Hematopoietic multipotent progenitor cell treated with erythropoietin and hydrocortisone succinate and interleukin-3 and kit ligand, for 6 days (in vitro differentiated cells): Measurements from ENCODE around the gene CRYGB.
"Not testable (repeated sequence)": the region's sequence is repeated elsewhere in the genome, so short reads cannot be mapped to it uniquely, and the experiment has no call there.

Source experiments
- DNase-seq: peaks from one replicate; pipeline ENCODE4 v3.0.0-alpha.2; 2015

Gene CRYGB

GRCh38 chr2:208148803-208149202 is 2.8 kb upstream of the CRYGB start:
- DNase-seq: no peak

GRCh38 chr2:208147759-208148158 is 1.8 kb upstream of the CRYGB start:
- DNase-seq: no peak

GRCh38 chr2:208147008-208147407 is 1.1 kb upstream of the CRYGB start:
- no peak for DNase-seq

- DNase-seq: no peak
These were observed 2.8 kb downstream of the CRYGB start for GRCh38 chr2:208142925-208143799.

- DNase-seq: no peak
These were observed 3.6 kb downstream of the CRYGB start for GRCh38 chr2:208142240-208142924.

- no peak for DNase-seq
These were observed 6.5 kb downstream of the CRYGB start for GRCh38 chr2:208139447-208139846.

GRCh38 chr2:208138334-208138733 is 7.6 kb downstream of the CRYGB start:
- DNase-seq: not testable (repeated sequence)

GRCh38 chr2:208136716-208137094 is 9.3 kb downstream of the CRYGB start:
- no peak for DNase-seq

GRCh38 chr2:208135794-208136715 is 9.9 kb downstream of the CRYGB start:
- DNase-seq: no peak

GRCh38 chr2:208134928-208135586 is 10.9 kb downstream of the CRYGB start:
- peak; percentile 37 for DNase-seq

GRCh38 chr2:208130712-208131110 is 15.2 kb downstream of the CRYGB start:
- DNase-seq: no peak

- DNase-seq: no peak
These were observed 15.9 kb downstream of the CRYGB start, which contains the start of gene CRYGC for GRCh38 chr2:208129744-208130711. Gene CRYGC, minus strand, starts transcription at chr2:208129828. Its CDS starts 36 bp downstream, at chr2:208129792.

GRCh38 chr2:208128136-208128535 is 17.8 kb downstream of the CRYGB start:
- no peak for DNase-seq

GRCh38 chr2:208127090-208127489 is 18.9 kb downstream of the CRYGB start:
- no peak for DNase-seq

GRCh38 chr2:208125251-208125650 is 20.7 kb downstream of the CRYGB start:
- DNase-seq: no peak

GRCh38 chr2:208124013-208124715 is 21.8 kb downstream of the CRYGB start, which contains the start of gene CRYGD:
Gene CRYGD, minus strand, starts transcription at chr2:208124524. Its CDS starts 51 bp downstream, at chr2:208124473.
- DNase-seq: peak; percentile 55

GRCh38 chr2:208122248-208122647 is 23.7 kb downstream of the CRYGB start:
- no peak for DNase-seq

GRCh38 chr2:208118918-208119317 is 27.0 kb downstream of the CRYGB start:
- DNase-seq: no peak

- DNase-seq: not testable (repeated sequence)
These were observed 28.6 kb downstream of the CRYGB start for GRCh38 chr2:208117390-208117789.

- DNase-seq: no peak
These were observed 33.0 kb downstream of the CRYGB start for GRCh38 chr2:208112969-208113368.
